GM19397 (cell line): ENCODE measurements around the gene ZDHHC14.
"Not testable (repeated sequence)": the region's sequence is repeated elsewhere in the genome, so short reads cannot be mapped to it uniquely, and the experiment has no call there.

Experiments
- ATAC-seq: cut with Tn5 transposase; IDR thresholded peaks from one replicate; pipeline ENCODE4 v1.9.1; 2021; ENCODE audit warnings: mild to moderate bottlenecking, moderate library complexity; ENCODE audit not compliant: unreplicated experiment

ZDHHC14 gene

DNA sequence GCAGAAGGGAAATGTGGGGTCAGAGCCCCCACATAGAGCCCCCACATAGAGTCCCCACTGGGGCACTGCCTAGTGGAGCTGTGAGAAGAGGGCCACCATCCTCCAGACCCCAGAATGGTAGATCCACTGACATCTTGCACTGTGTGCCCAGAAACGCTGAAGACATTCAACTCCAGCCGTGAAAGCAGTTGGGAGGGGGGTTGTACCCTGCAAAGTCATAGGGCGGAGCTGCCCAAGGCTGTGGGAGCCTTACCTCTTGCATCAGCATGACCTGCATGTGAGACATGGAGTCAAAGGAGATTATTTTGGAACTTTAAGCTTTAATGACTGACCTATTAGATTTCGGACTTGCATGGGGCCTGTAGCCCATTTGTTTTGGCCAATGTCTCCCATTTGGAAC lies 209.7 kb downstream of the ZDHHC14 start:
- ATAC-seq, result not testable (repeated sequence)

DNA sequence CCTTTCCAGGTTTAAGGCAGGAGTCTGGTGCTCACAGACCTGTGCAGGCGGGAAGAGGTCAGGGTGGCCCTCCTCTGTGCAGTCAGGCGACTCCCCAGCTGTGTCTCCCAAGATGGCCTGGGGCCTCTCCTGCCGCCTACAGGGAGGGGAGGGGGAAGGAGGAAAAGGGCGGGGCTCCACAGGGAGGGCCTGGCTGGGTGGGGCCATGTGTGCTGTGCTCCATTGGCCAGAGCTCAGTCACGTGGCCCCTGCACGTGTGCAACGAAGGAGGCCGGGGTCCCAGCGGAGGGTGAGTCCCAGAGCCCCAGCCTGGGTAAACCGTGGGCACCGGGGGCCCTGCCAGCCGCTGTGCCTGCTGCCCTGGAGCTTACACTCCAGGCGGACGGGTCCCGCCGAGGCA lies 211.6 kb downstream of the ZDHHC14 start:
- no peak for ATAC-seq

DNA sequence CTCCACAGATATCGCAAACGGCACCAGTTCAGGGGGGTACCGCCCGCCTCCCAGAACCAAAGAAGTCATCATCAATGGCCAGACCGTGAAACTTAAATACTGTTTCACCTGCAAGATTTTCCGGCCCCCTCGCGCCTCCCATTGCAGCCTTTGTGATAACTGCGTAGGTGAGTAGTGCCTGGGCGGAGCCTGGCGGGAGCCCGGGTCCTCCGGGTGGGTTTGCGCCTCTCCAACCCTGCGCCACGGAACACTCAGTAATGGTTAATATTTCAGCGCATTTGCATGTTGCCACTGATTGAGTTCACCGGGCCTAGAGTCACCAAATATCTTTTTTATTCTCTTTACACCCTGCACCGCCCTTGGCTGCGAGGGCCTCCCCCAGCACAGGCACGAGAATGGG lies 212.0 kb downstream of the ZDHHC14 start:
- no peak for ATAC-seq

DNA sequence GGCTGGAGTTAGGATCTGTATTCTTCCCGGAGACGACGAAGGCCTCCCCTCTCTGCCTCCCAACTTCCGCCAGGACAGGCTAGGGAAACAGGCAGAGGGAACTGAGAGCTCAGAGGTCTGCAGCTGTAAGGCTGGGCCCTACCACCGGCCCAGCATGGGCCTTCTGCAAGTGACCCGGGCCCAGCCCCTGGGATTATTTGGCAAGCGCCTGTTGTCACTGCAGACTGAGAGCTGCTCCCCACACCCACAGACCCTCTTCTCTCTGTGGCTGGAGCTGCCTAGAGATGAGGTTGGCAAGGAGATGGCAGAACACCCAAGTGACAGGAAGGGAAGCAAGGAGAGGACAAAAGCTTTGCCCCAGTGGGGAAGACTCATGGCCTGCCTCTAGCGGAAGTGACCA lies 212.6 kb downstream of the ZDHHC14 start:
- no peak for ATAC-seq

DNA sequence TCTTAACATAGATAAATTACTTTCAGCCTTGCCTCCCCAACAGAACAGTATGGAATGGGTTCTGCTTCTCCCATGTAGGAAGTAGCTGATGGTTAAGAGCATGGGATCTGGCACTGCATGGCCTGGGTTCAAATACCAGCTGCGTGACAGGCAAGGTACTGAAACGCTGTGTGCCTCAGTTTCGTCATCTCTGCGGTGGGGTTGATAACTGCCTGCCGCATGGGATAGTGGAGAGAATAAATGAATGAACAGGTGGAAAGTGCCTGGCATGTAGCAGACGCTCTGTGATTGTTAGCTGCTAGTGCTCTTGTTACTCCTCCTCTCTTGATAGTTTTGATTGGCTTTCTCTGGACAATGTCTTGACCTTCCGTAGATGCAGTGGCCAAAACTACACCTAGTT lies 213.3 kb downstream of the ZDHHC14 start:
- ATAC-seq, result no peak

DNA sequence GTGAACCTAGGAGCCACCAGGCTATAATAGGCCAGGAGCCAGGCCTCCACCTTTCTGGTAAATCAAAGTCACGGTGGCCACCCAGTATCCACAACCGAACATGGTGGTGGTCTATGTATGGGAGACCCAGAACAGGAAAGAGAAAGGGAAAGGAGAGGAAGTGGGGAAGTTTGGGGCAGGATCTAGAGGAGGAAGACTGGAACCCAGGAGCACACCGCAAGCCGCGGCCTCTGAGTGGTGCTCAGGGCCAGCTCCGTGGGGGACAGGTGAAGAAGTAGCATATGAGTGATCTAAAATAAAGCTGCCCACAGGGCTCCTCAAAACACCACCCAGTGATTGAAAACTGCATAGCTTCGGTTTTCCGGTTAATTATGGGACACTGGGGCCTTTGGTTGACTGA lies 214.8 kb downstream of the ZDHHC14 start:
- ATAC-seq, result no peak

DNA sequence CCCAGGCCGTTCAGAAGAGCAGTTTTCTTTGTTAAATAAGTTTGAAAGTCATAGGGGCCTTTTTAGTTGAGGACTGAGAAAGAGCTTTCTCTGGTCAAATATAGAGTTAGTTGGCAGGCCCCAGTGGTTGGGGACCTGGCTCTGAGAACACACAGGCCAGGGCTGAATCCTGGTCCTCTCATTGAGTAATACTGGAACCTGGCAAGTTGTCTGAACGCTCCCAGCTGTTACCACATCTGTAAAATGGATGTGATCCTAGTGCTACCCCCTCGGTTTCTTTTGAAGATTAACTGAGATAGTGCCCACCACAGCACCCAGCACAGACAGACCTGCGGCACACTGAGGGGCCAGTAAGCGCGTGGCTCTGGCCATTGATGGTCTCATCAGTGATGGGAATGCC lies 215.5 kb downstream of the ZDHHC14 start:
- no peak for ATAC-seq

DNA sequence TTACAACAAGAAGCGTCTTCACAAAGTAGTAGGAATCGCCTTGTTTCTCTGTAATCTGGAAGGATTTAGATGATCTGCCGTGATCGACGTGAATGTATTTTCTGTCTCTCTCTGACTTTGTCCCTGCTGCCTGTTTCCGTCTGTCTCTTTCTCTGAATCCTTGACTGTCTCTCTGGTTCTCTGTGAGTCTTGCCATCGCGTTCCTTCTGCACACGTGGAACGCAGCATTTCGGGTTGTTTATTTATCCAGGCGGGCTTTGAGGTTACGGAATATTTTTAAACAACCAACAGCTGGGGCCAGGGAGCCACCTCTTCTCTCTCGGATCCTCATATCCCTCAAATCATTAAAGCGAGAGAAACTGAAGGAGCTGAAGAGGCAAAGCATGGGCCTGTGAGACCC lies 215.9 kb downstream of the ZDHHC14 start:
- no peak for ATAC-seq

DNA sequence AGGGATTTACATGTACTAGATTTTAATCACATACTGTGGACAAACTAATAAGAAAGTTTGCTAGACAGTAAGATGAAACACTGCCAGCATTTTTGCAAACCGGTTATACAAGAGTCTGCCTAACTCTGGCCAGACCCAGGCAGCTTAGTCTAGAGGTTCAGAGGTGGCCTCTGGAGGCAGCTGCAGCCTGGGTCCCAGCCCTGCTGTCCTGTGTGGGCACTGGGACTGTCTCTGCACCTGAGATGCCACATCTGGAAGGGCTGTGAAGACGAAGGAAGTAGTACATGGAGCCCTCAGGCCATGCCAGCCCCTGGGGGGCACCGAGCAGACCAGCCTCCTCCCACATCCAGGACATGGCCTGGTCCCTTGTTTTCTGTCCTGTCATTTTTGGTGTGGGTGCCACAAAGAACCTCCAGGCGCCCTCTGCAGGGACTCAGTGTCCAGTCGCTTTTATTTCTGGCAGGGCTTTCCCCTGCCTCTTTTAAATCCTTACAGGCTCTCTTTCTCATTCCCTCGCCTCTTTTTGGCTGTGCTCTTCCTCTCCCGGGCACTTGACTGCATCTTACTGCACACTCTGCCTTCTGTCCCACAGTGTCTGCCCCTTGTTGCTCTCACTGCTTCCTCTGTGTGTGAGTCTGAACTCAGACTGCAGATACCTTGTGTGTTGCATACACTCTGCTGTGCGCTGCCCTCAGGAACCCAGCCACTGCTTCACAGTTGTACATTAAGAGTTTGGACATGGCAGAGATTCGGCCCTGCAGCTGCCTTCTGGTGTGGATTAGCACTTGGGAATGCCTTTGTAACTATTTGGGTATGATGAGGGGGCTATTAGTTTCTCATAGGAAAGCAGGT lies 216.7 kb downstream of the ZDHHC14 start:
- no peak for ATAC-seq

DNA sequence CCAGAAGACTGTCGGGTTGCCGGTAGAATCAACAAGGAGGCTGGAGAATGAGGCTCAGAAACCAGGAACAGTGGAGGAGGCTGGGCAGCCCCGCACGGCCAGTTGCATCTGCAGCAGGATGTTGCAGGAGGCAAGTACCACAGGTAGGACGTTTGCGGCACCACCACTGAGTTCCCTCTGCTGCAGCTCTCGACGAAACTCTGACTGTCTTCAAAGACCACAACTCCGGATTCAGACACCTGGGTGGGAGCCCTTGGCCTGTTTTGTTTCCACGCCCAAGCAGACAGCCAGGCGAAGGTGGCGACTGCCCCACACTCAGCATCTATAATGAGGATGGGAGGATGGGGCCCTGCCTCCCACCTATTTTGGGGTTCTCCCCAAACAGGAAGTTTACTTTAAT lies 218.2 kb downstream of the ZDHHC14 start:
- ATAC-seq, result no peak

DNA sequence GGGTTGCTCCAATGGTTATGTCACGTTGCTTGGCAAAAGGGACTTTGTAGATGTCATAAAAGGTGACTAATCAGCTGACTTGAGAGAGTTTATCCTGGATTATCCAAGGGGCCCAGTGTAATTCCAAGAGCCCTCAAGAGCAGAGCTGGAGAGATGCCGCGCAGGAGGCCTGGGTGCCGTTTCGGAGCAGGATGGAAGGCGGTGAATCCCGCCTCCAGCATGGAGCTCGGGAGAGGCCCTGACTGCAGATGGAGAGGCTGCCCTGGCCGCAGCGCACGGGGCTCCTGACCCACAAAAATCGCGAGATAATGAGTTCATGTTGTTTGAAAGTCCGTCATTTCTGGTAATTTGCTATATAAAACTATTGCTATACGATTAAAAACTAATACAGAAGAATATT lies 219.8 kb downstream of the ZDHHC14 start:
- ATAC-seq, result no peak

DNA sequence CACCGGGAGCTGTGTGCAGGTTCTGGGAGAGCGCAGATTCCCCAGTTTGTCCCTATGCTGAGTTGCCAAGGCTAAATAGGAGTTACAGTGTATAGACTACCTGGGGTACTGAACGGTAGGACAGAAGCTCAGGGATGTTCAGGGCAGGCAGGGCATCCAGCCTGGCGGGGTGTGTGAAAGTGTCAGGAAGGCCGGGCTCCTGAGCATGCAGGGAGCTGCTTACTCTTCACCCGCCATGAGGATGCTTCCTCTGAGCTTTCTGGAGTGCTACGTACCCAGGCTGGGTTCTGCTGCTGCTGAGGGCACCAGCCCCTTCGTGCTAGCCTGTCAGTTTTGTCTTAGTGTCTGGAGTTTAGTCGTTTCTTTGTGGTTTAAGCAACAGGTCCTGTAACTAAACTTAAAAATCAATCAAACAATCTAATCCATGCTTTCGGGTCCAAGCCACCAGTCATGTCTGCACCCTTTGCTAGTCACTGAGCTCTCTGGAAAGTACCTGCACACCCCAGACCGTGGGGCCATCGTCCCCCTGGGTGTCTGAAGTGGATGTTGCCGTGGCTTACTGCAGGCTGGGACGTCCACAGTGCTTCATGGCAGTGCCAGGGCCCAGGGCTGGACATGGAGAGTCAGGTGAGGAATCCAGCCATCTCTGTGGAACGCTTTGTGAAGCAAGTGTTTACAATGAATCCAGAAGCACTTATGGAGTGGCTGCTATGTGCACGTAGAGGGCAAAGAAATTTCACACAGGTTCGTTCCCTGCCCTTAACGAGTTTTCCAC lies 221.7 kb downstream of the ZDHHC14 start:
- ATAC-seq, result no peak

DNA sequence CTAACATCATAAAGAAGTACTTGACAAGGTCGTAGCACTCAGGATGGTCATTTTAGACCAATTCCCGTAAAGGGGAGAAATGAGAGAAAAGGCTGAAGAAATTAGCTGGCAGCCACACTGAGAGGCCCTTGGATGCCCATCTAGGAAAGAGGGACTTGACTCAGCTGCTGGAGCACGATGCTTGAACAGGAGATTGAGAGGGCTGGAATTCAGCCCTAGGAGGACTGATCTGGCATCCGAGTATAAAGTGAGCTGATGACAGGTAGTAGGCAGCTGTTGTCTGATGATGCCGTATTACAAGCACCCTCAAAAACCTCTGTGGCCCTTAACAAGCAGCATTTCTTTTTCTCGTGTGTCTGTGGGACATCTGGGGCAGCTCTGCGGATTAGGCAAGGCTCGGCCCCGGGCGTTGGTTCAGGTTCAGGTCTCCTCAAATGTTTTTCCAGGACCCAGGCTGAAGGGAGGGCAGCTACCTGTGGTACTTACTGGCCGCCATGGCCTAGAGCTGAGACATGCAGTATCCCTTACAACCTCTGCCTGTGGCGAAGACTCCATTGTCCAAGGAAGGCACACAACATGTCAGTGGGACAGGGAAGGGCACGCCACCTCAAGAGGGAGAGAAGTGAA lies 222.4 kb downstream of the ZDHHC14 start:
- ATAC-seq, result no peak

DNA sequence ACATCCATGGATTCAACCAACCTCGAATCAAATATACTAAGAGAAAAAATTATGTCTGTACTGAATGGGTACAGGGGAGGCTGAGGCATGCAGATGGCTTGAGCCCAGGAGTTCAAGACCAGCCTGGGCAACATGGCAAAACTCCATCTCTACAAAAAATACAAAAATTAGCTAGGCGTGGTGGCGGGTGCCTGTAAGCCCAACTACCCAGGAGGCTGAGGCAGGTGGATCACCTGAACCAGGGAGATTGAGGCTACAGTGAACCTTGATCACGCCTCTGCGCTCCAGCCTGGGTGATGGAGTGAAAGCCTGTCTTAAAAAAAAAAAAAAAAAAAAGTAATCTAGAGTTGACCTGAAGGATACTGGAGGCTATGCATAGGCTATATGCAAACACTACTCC lies 223.0 kb downstream of the ZDHHC14 start:
- ATAC-seq, result no peak

DNA sequence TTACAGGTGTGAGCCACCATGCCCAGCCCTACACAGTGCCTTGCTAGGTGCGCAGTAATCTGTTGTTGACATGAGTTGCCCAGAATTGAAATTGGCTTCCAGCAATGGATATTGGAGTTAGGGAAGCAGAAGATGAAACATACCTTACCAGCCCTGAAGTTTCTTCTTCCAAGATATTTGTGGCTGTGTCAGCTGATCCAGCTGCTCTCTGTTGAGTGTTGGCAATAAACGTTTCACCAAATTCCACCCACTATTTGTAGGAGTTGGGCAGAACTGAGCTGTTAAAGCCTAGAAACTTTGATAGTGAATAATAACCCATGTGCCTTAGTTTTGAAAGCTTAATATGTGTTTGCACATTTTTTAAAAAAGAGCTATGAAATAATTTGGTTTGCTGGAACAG lies 223.8 kb downstream of the ZDHHC14 start:
- ATAC-seq, result no peak

DNA sequence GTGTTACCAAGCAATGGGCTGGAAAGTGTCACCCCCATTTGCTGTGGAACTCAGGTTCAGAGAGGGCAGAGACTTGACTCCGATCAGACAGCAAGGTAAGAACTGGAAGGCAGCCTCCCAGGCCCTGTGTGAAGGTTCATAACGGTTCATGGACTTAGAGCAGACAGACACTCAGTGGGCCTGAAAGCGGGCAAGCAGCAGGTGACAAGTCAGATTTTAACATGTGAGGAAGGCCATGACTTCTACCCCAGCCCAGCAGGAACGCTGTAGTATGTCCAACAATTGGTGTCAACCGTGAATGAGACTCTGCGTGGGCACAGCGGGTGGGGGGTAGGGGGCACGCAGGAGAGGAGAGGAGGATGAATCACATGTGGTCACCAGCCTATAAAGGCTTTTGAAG lies 224.5 kb downstream of the ZDHHC14 start:
- ATAC-seq, result no peak

DNA sequence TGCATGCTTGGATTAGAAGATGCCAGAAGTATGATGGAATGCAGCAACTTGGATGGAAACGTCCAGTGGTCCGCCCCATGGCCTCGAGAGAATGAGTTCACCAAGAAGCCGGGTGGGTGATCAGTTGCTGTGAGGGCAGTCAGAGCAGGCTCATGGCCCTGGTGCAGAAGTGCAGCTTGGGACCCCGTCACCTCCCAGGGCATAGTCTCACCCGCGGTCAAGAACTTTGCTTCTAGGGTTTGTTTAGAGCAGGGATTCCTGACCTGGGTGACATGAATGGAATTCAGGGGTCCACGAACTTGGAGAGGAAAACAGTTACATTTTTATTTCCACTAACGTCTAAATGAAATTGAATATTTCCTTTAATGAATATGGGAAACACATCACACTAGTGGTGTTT lies 225.5 kb downstream of the ZDHHC14 start:
- no peak for ATAC-seq

DNA sequence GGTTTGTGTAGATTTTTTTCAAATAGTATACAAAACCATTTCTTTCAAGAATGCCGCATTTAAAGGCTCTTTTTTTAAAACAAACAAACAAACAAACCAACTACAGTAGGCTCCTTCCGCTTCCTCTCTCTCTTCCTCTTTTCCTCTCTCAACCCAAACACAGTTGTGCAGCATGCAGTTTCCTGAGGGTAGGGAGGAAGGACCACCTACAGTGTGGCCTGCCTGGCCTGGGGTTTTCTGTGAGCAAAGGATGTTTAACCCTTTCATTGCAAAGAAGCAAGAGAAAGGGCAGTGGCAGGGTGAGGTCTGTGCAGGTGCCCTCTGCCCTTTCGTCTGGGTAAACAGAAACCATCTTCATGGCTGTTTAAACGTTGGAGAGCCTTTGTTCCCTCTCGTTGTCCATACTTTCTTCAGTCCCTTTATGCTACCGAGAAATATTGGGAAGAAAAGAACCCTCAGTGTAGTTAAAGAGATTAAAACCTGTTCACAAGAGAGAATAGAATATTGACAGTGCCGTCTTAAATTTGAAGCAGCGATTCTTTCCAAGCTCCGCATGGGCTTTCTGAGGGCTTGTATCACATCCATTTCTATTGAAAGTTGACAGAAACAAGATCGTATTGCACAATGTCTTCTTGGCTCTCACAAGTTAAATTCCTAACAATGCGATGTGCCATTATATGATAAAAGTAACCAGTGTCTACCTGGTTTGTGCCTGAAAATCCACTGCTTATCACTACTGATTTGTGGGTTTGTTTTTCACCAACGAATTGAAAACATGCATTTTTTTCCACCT lies 226.5 kb downstream of the ZDHHC14 start:
- ATAC-seq, result peak; percentile 79

DNA sequence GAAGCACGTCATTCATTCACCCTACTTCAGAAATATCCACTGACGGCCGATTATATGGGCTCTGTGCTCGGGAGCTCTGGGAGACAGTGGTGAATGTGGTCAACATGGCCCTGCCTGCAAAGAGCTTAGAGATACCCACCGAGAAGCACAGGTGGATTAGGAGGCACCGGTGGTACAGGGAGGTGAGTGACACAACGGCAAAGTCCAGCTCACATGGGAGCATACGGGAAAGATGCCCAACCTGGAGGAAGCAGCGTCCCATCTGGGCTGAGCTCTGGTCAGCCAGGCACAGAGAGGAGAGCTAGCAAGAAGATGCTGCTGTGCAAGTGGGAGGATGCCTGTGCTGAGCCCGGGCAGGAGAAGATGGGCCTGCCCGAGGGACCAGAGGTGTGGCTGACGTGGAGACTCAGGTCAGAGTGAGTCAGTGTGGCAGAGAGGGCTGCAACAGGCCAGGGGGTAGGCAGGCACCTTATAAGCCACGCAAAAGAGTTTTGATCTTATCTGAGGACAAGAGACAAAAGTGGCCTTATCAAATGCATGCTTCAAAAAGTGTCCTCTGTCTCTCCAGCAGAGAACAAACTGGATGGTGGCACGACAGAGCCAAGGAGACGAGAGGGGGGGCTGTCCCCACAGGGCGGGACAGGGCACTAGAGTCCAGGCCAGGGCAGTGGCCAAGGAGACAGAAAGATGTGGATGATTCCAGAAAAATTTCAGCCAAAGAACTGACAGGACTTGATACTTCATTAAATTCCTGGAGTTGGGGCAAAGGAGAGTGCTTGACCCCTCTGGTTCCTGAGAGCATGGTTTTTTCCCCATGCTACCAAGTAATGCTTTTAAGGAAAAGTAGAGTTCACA lies 227.5 kb downstream of the ZDHHC14 start:
- ATAC-seq, result no peak

DNA sequence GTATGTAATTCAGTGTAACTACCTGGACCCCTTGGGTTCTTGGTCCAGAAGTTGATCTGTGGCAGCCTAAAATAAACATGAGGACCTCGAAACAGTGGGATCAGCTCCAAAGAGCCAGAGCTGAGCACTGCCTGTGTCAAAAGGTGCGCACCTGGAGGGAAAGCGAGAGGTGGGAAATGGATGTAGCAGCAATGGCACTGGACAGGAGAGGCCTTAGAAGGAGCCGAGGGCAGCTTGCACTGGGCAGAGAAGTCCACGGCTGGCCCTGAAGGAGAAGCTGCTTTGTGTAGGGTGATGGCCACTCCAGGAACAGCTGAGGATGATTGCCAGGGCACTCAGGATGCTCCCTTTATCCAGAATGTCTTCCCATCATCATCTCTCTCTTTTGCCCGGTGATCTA lies 228.1 kb downstream of the ZDHHC14 start:
- ATAC-seq, result no peak
